Neural progenitor cell (in vitro differentiated cells): Measurements from ENCODE around the gene VSIG10L2.

Experiments
- CTCF ChIP-seq: fragments of 200-600 bp; sonication (generic); IDR thresholded peaks from 2 replicates; pipeline ENCODE4 v1.5.1; 2017; ENCODE audit warnings: antibody characterized with exemption, mild to moderate bottlenecking
- EZH2 ChIP-seq: fragments of 200-600 bp; sonication (generic); IDR thresholded peaks from 2 replicates; pipeline ENCODE4 v1.6.1; 2017; ENCODE audit warnings: antibody characterized with exemption, mild to moderate bottlenecking, moderate library complexity
- EZH2phosphoT487 ChIP-seq: fragments of 200-600 bp; sonication (generic); IDR thresholded peaks from 2 replicates; pipeline ENCODE4 v1.6.1; 2017; ENCODE audit warnings: antibody characterized with exemption

GRCh38 chr11:125954123-125954944 is 8.5 kb downstream of the VSIG10L2 start:
- no peak for TF ChIP-seq CTCF
- TF ChIP-seq EZH2phosphoT487 = no peak
- TF ChIP-seq EZH2 = no peak
